OCI-LY3 (cell line): Measurements from ENCODE around the gene TH.

ENCODE experiments used
- CTCF ChIP-seq: fragments of 200-600, 300-600 bp; sonication (generic); IDR thresholded peaks from 2 replicates; pipeline ENCODE4 v1.5.1; 2014; ENCODE audit warnings: antibody characterized with exemption, low read length, low read depth
- EZH2phosphoT487 ChIP-seq: fragments of 200-600 bp; shearing (Covaris generic); IDR thresholded peaks from 2 replicates; pipeline ENCODE4 v1.6.1; 2018; ENCODE audit warnings: antibody characterized with exemption, mixed run types, low read depth

GRCh38 chr11:2128511-2129307 is 42.9 kb downstream of the TH start:
- no peak for TF ChIP-seq CTCF
- TF ChIP-seq EZH2phosphoT487, result no peak
